Activated CD4-positive, alpha-beta memory T cell treated with anti-CD3 and anti-CD28 coated beads, Interleukin-2, amount 10 ng/mL, durations not matched to agents 7 days and 5 days (primary cell): ENCODE data around the gene CYB5B. TPM values are rescaled to one million over a fixed set of nuclear protein-coding genes. Genes with fewer than 3 reads are reported as not detected.
A peak's percentile ranks its signal among the peaks of the same experiment; 100 is the strongest.
"Not testable (repeated sequence)": the region's sequence is repeated elsewhere in the genome, so short reads cannot be mapped to it uniquely, and the experiment has no call there.

Experiments
- CTCF ChIA-PET: fragments of 350-600 bp; sonication (Branson Sonifier 250); formaldehyde crosslinking; loops from one replicate; lab custom pipeline; 2021; ENCODE audit warnings: antibody characterized with exemption, inconsistent platforms; lab: Charles Lee
- POLR2A ChIA-PET: fragments of 350-600 bp; sonication (Branson Sonifier 250); formaldehyde crosslinking; loops from one replicate; lab custom pipeline; 2021; ENCODE audit warnings: antibody characterized with exemption; lab: Charles Lee
- DNase-seq: peaks from one replicate; pipeline ENCODE4 v3.0.0-alpha.2; 2020
- H3K27ac Mint-ChIP-seq: one replicate; pipeline ENCODE4 v1.8.0; 2021; ENCODE audit warnings: mild to moderate bottlenecking, mixed read lengths
- H3K27me3 Mint-ChIP-seq: one replicate; pipeline ENCODE4 v1.8.0; 2021; ENCODE audit warnings: mixed read lengths
- H3K36me3 Mint-ChIP-seq: one replicate; pipeline ENCODE4 v1.8.0; 2021; ENCODE audit warnings: low read depth, mixed read lengths
- H3K4me1 Mint-ChIP-seq: one replicate; pipeline ENCODE4 v1.8.0; 2021; ENCODE audit warnings: mixed read lengths
- H3K4me3 Mint-ChIP-seq: one replicate; pipeline ENCODE4 v1.8.0; 2021; ENCODE audit warnings: mild to moderate bottlenecking, mixed read lengths
- H3K9me3 Mint-ChIP-seq: one replicate; pipeline ENCODE4 v1.8.0; 2021; ENCODE audit warnings: mixed read lengths
- total RNA-seq, 2 experiments: library from RNA; stranded (reverse); gene quantifications; one replicate each; pipeline ENCODE4 v1.2.3, GENCODE V29; 2021

The CYB5B gene
- total RNA-seq, 2 experiments from 2014 or later, result 149 to 152 TPM

DNA sequence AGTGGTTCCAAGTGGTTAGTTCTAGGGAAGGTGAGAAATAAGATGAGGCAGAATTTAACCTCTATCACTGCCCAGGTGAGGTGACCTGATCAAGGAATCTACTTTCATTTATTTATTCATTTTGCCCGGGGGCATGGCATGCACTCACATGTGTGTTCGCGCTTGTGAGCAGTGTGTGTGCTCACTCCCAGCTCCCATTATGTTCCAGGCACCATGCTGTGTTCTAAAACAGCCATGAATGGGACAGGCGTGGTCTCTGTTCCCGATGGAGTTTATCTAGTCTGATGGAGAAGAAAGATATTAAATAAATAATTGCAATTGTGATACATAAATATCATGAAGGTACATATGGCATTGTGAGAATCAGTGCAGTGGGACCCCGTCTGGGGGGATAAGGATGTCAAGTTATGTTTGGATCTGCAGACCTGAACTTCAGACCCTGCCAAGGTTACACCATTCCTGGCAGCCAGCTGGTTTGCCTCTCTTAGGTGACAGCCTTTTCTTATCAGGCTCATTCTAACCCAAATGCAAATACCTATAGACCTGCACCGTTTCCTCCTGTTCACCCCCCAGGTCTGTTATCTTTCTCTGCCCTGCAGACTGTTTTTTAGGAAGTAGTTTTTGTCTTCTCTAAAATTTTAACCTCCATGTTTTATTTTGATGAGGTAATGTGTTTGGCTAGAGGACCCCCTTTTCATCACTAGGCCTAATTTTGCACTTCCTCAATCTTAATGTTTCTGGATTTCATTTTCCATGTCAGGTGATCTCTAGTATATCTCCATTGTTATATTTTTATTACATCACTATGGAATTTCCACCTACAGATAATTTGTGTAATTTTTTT, 11.8 kb downstream of the CYB5B start:
- Mint-ChIP-seq H3K27ac (no peak overlapping the region), H3K36me3 (peaks cover 60% of the 10 kb centered on the region), H3K9me3 (no peaks in the 10 kb centered on the region), H3K27me3 (no peaks in the 10 kb centered on the region), H3K4me1 (peaks cover 51% of the 10 kb centered on the region), H3K4me3 (no peak overlapping the region)
- no peak for DNase-seq
- POLR2A ChIA-PET, result no interaction called here
- CTCF ChIA-PET, result interaction anchor here (0.6 kb wide), 1 partner anchor 138 kb away, joined by 4 read pairs; no protein-coding TSS in a partner anchor

DNA sequence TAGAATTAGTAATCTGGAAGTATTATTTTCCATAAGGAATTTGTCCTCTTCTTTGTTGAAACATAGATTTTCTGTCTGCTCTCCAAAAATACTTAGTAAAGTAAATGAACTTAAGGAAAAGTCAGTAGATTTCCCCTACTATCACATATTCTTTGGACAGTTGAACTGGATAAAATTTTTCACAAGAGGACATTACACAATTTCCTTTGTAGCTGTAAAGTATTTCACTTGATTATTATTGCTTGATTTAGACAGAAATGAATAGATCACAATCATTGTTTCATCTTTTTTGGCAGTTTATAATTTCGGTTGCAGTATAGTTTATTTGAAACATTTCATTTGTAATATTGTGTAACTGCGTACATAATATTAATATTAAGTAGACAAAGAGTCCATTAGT, 12.5 kb downstream of the CYB5B start:
- POLR2A ChIA-PET, result no interaction called here

DNA sequence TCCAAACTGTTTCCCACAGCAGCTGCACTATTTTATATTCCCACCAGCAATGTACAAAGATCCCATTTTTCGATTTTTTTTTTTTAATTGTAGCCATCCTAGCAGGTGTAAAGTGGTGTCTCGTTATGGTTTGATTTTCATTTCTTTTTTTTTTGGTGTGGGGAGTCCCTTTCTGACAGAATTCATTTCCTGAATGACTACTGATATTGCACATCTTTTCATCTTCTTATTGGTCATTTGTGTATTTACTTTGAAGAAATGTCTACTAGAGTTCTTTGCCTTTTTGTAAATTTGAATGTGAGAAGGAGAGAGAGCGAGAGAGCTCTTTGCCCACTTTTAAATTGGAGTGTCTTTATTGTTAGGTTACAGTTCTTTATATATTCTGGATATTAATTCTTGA, 14.0 kb downstream of the CYB5B start:
- H3K27me3 Mint-ChIP-seq, result no peaks in the 10 kb centered on the region
- H3K4me1 Mint-ChIP-seq, result peaks cover 53% of the 10 kb centered on the region
- peak overlapping the region; percentile 25 for H3K27ac Mint-ChIP-seq
- H3K4me3 Mint-ChIP-seq, result no peak overlapping the region
- DNase-seq, result no peak
- H3K36me3 Mint-ChIP-seq, result peaks cover 53% of the 10 kb centered on the region
- CTCF ChIA-PET, result no interaction called here
- POLR2A ChIA-PET, result no interaction called here
- no peaks in the 10 kb centered on the region for H3K9me3 Mint-ChIP-seq

More for the DNA sequence above, 12.5 kb downstream of the CYB5B start:
- CTCF ChIA-PET, result no interaction called here
- Mint-ChIP-seq H3K36me3 (peaks cover 60% of the 10 kb centered on the region), H3K4me1 (peaks cover 52% of the 10 kb centered on the region), H3K27ac (no peak overlapping the region), H3K9me3 (no peaks in the 10 kb centered on the region), H3K4me3 (no peak overlapping the region), H3K27me3 (no peaks in the 10 kb centered on the region)
- no peak for DNase-seq

DNA sequence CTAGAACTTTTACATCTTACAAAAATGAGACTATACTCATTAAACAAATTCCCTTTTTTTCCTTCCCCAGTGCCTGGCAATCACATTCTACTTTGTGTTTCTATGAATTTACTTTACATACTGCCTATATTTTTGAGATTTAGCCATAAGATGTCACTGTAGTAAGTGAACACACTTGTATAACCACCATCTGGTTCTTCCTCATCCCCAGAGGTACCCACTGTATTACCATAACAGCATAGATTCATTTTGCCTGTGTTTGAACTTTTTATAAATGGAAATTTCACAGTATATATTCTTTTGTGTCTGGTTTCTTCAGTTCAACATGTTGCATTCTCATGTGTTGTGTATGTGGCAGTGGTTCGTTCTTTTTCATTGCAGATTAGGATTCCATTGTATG, 15.8 kb downstream of the CYB5B start:
- ChIA-PET POLR2A (interaction anchor here (1.2 kb wide), 1 partner anchor 10 kb away, joined by 4 read pairs; no protein-coding TSS in a partner anchor), CTCF (no interaction called here)
- no peak for DNase-seq
- peaks cover 46% of the 10 kb centered on the region for H3K36me3 Mint-ChIP-seq
- peaks cover 58% of the 10 kb centered on the region for H3K4me1 Mint-ChIP-seq
- H3K27me3 Mint-ChIP-seq, result no peaks in the 10 kb centered on the region
- no peaks in the 10 kb centered on the region for H3K9me3 Mint-ChIP-seq
- H3K27ac Mint-ChIP-seq, result no peak overlapping the region
- no peak overlapping the region for H3K4me3 Mint-ChIP-seq

DNA sequence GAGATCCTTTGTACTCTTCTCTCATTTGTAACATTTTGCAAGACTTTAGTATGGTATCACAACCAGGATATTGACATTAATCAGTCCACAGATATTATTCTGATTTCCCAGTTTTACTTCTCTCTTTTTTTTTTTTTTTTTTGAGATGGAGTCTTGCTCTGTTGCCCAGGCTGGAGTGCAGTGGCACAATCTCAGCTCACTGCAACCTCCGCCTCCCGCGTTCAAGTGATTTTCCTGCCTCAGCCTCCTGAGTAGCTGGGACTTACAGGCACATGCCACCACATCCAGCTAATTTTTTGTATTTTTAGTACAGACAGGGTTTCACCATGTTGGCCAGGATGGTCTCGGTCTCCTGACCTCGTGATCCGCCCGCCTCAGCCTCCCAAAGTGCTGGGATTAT, 16.6 kb downstream of the CYB5B start:
- POLR2A ChIA-PET, DNase-seq, H3K4me3 Mint-ChIP-seq: not testable (repeated sequence)

DNA sequence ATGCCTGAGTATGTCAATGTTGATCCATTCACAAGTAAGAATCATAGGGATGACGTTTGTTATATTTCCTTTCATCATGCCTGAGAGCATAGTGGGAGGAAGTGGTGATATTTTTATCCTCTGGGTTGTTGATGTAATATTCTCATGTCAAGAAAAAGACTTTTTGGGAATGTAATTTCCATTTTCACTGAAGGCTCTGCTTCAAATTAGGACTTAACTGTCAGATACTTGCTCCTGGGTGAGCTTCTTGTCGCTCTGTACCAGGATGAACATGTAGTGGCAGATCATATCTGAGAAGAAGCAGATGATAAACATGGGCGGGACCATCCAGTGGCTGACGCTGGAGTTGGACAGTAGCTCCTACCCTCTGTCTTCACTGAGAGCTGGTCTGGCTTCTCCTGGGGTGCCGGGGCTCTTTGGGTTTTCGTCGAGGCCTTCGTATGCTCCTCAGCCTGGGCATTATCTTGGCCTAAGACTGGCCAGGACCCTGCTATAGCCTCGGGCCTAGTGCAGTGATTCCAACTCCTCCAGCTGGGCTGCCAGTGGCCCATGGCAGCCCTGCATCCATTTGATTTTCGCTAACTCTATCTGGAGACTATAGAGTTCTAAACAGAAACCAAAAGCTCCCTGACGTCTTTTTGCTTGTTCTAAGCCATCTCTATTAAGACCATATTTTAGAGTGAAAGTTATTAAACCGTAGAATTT, 19.7 kb downstream of the CYB5B start:
- DNase-seq, result peak; percentile 44
- H3K27ac Mint-ChIP-seq, result peak overlapping the region; percentile 86
- ChIA-PET CTCF (interaction anchor here (0.7 to 1.9 kb wide), 5 partner anchors 10 to 311 kb away, joined by 3 to 5 read pairs (median 3); partner anchors contain the start of gene NOB1), POLR2A (interaction anchor here (0.6 to 3.4 kb wide), 6 partner anchors 12 to 318 kb away, joined by 3 to 21 read pairs (median 4); partner anchors contain the start of genes CYB5B, NFAT5, NOB1 and WWP2)
- no peaks in the 10 kb centered on the region for H3K27me3 Mint-ChIP-seq
- H3K36me3 Mint-ChIP-seq, result peaks cover 47% of the 10 kb centered on the region
- H3K4me1 Mint-ChIP-seq, result peaks cover 35% of the 10 kb centered on the region
- peak overlapping the region; percentile 73 for H3K4me3 Mint-ChIP-seq
- H3K9me3 Mint-ChIP-seq, result no peaks in the 10 kb centered on the region

More for the DNA sequence above, 16.6 kb downstream of the CYB5B start:
- CTCF ChIA-PET, H3K27me3 Mint-ChIP-seq, H3K9me3 Mint-ChIP-seq, H3K27ac Mint-ChIP-seq: not testable (repeated sequence)
- Mint-ChIP-seq H3K4me1 (peaks cover 55% of the 10 kb centered on the region), H3K36me3 (peaks cover 42% of the 10 kb centered on the region)

DNA sequence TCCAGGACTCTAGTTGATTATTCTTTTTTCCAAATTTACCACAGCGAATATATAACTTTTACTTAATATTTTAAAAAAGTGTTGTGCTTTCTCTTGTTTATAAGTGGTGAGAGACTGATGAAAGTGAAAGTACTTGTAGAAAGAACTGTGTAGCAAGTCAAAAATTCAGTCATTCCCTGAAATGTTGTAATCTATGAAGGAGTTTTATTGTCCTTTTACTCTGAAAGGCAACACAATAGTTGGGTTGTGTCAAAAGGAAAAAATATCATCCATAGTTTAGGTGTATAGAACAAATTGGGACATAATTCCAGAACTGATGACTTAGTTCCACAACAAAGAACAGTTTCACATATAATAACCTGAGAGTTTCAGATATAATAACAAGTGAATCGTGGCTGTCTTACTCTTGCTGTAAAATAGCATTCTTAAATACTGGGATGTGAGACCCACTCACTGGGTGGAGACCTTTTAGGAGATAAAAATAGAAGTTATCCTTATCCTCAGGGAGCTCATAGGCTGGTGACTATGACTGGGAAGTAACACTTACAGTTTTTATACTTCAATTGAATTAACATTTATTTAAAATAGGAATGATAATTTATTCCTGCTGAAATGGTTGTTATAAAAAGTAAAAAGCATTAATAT, 20.6 kb downstream of the CYB5B start:
- CTCF ChIA-PET, result no interaction called here
- POLR2A ChIA-PET, result interaction anchor here (0.8 to 3.4 kb wide), 3 partner anchors 20 to 317 kb away, joined by 3 to 21 read pairs (median 13); partner anchors contain the start of genes CYB5B, NFAT5 and WWP2
- H3K4me3 Mint-ChIP-seq, result peak overlapping the region; percentile 73
- no peaks in the 10 kb centered on the region for H3K9me3 Mint-ChIP-seq
- no peak for DNase-seq
- H3K27ac Mint-ChIP-seq, result peak overlapping the region; percentile 86
- H3K4me1 Mint-ChIP-seq, result peaks cover 35% of the 10 kb centered on the region
- H3K36me3 Mint-ChIP-seq, result peaks cover 52% of the 10 kb centered on the region
- H3K27me3 Mint-ChIP-seq, result no peaks in the 10 kb centered on the region

DNA sequence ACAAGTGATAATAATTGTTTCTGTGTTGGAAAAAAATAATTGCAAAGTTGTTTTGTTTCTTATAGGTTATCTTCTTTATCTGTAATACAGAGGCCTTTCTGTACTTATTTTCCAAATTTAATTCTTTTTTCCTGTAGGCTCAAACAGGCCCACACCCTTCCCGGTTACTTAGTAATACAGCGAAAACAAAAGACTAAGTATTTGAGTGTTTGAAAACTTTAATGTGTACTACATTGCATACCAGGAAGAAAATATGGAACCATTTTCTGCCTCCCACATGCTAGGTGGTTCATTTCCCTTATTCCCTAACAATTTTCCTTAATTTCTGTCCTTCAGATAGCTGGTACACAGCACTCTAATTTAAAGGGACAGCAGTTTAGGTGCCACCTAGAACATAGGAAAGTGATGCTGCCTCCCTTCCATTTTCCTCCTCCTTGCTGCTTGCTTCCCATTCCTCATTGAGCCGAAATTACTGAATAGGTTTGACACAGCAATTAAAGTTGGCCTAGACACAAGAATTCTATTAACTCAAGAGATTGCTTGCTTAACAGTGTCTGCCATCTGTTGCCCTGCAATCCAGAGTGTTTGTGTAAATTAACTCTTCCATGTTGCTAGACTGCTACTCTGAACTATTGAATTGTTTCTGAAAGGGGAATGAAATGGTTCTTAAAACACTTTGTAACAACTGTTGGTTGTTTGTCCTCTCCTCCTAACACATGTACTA, 24.2 kb downstream of the CYB5B start:
- CTCF ChIA-PET, result interaction anchor here (0.6 to 1.6 kb wide), 2 partner anchors 7 to 71 kb away, joined by 3 to 5 read pairs; no protein-coding TSS in a partner anchor
- peaks cover 56% of the 10 kb centered on the region for H3K36me3 Mint-ChIP-seq
- H3K4me3 Mint-ChIP-seq, result no peak overlapping the region
- H3K27ac Mint-ChIP-seq, result no peak overlapping the region
- no peak for DNase-seq
- no peaks in the 10 kb centered on the region for H3K27me3 Mint-ChIP-seq
- POLR2A ChIA-PET, result no interaction called here
- peaks cover 28% of the 10 kb centered on the region for H3K4me1 Mint-ChIP-seq
- no peaks in the 10 kb centered on the region for H3K9me3 Mint-ChIP-seq

DNA sequence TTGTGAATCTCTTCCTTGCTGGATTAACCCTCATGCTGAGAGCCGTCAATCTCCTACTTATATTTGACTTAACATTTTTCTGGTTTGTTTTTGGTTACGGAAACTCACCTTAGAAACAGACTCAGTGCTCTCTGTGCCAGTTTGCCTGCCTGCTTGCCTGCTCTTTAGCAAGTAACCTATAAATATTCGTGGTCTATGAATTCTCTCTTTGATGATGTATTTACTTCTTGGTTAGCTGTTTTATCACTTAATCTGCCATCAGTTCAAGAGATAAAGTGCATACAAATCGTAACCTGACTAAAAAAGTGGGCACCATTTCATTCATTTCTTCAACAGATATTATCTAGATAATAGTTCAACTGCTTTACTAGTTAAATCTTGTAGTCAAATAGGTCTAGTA, 26.7 kb downstream of the CYB5B start:
- H3K4me1 Mint-ChIP-seq, result peaks cover 28% of the 10 kb centered on the region
- H3K4me3 Mint-ChIP-seq, result no peak overlapping the region
- no peaks in the 10 kb centered on the region for H3K9me3 Mint-ChIP-seq
- ChIA-PET CTCF (interaction anchor here (0.8 kb wide), 1 partner anchor 55 kb away, joined by 4 read pairs; no protein-coding TSS in a partner anchor), POLR2A (interaction anchor here (1.8 kb wide), 1 partner anchor 26 kb away, joined by 4 read pairs; the partner anchor contains the start of gene CYB5B)
- no peak overlapping the region for H3K27ac Mint-ChIP-seq
- H3K36me3 Mint-ChIP-seq, result peaks cover 65% of the 10 kb centered on the region
- DNase-seq, result no peak
- no peaks in the 10 kb centered on the region for H3K27me3 Mint-ChIP-seq

DNA sequence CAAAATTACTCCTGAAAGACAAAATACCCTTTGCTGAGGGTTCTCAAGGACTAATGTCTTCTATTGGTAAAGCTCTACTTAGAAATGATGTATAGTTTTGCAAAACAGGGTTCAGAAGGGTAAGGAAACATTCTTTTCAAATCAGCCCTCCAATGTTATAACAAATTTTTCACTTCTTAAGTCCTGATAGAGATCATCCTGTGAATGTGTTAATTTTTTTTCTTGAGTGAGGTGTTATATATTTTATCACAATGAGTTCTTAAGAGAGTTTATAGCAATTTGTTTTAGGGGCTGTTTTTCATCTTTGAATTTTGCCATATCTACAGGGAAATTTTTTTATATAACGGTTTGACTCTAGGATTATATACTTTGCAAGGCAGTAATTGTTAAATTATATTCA, 29.5 kb downstream of the CYB5B start:
- H3K36me3 Mint-ChIP-seq, result peaks cover 64% of the 10 kb centered on the region
- H3K4me1 Mint-ChIP-seq, result peaks cover 24% of the 10 kb centered on the region
- CTCF ChIA-PET, result interaction anchor here (1.2 kb wide), 1 partner anchor 10 kb away, joined by 3 read pairs; no protein-coding TSS in a partner anchor
- POLR2A ChIA-PET, result interaction anchor here (3.0 kb wide), 1 partner anchor 11 kb away, joined by 10 read pairs; no protein-coding TSS in a partner anchor
- no peak for DNase-seq
- no peak overlapping the region for H3K27ac Mint-ChIP-seq
- H3K9me3 Mint-ChIP-seq, result no peaks in the 10 kb centered on the region
- H3K27me3 Mint-ChIP-seq, result no peaks in the 10 kb centered on the region
- H3K4me3 Mint-ChIP-seq, result no peak overlapping the region

DNA sequence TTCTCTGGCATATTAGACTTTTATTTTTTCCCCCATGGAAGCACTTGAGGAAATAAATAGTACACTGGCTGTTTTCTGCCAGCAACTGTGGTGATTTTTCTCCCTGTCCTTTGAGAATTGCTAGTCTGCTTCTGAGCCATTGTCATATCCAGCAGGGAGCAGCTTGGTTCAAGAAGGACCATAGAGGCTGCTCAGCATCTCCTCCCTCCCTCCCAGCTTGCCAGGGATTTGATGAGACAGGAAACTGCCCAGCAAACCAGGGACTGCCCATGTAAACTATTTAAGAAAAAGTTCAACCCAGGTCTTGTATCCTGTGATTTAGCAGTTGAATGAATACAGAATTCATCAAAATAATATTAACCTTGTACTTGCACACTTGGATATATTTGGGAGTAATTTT, 39.5 kb downstream of the CYB5B start:
- H3K27me3 Mint-ChIP-seq, result no peaks in the 10 kb centered on the region
- ChIA-PET POLR2A (interaction anchor here (0.6 to 2.3 kb wide), 6 partner anchors 8 to 189 kb away, joined by 3 to 11 read pairs (median 5); partner anchors contain the start of gene CYB5B), CTCF (interaction anchor here (1.4 kb wide), 1 partner anchor 8 kb away, joined by 3 read pairs; no protein-coding TSS in a partner anchor)
- peak overlapping the region; percentile 86 for H3K27ac Mint-ChIP-seq
- H3K4me1 Mint-ChIP-seq, result peaks cover 45% of the 10 kb centered on the region
- H3K9me3 Mint-ChIP-seq, result no peaks in the 10 kb centered on the region
- peaks cover 59% of the 10 kb centered on the region for H3K36me3 Mint-ChIP-seq
- no peak overlapping the region for H3K4me3 Mint-ChIP-seq
- DNase-seq, result no peak
